Mesenteric fat pad (tissue), 1 donor: ENCODE results near the gene PDLIM5. TPM values are rescaled to one million over a fixed set of nuclear protein-coding genes. Genes with fewer than 3 reads are reported as not detected.

Experiments
- DNase-seq: peaks from one replicate; pipeline ENCODE4 v3.0.0-alpha.2; 2020; ENCODE audit warnings: low spot score
- total RNA-seq: library from RNA; stranded (reverse); fragmentation: NEBNext Ultra II Directional; extraction: Animal tissue kit (Norgen Biotek cat#: 25700); gene quantifications from one replicate; pipeline ENCODE4 v1.2.1, GENCODE V29; 2021
- donor health status: DM: yes; HTN: yes; CAD: no.

PDLIM5 gene
- total RNA-seq, 1 donor from 2014 or later, result 125 TPM

DNA sequence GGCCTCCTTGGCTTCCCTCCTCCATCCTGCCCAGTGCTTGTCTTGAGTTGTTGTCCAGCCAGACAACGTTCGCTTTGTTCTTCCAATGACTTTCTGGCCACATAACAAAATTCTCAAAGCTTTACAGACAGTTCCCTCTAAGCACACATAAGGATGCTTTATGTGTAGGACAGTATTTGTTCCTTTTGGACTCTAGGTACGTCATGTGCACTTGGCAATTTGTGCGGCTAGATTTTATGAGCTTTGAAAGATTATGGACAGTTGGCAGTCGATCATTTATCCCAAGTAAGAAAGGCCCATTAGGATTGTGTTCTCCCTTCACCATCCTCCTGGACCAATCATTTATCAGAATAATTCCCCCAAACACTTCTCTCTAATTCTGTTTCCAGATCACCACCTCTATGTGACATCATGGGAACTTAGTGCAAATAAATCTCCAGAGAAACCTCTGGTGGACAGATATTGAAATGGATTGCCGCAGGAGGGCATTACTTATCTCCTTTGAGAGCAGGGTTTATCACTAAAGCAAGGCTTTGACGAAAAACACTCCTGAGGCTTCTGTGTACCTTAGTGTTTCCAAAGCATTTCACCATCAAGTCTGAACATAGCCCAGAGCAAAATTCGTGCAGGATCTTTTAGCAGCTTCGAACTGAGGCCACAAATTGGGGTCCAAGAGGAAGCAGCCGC, 228.6 kb downstream of the PDLIM5 start:
- no peak for DNase-seq

DNA sequence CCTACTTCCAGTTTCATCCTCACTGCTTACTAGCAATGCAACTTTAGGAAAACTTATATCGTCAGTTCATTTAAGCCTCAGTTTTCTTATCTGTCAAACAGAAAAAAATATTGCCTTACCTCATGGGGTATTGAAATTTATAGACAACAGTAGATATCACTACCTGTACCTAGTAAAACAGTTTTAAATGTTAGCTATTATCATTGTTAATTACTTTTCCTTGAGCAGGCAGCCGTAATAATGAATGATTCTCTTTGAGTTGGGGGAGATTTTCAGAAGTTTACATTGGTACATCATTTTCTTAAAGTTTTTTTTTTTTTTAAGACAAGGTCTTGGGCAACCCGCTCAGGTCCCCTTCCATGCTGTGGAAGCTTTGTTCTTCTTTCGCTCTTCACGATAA, 234.3 kb downstream of the PDLIM5 start:
- no peak for DNase-seq

DNA sequence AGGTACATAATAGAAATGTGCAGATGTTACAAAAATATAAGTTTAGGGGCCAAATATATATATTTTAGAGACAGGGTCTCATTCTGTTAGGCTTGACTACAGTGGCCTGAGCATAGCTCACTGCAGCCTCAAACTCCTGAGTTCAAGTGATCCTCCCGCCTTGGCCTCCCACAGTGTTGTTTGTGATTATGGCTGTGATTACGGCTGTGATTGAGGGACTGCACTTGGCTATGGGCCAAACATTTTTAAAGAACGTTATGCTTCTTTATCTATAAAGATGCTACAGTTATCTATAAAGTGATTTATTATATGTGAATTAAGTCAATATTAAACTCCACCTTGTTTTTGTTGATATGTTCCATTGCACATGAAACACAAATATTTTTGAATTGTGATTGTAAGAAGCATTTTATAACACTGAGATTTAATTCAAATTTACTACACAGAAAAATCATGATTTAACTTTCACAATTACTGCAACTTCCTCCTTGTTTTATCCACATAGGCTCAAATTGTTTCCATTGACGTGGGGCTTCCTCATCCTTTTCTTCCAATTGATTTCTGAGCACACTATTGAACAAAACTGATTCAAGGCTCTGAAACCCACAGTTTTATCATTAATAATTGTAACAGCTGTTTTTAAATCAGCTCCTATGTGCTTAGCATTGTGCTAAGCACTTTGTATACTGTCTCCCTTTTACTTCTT, 237.6 kb downstream of the PDLIM5 start:
- no peak for DNase-seq

DNA sequence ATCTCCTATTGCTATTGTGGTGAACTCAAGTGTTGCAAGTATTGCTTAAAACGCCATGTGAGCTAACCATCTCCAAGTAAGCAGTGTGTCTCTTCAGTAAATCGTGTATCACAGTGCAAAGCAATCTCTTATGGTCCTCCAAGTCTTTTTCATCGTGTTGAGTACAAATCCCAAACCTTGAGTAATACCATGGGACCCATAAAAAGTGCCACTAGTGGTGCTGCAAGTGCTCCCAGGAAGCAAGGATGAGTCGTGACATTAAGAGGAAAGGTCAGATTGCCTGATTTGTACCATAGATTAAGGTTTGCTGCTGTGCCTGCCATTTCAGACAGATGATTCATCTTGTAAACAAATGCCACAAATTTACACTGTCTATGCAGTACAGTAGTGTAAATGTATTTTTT, 239.1 kb downstream of the PDLIM5 start:
- no peak for DNase-seq

DNA sequence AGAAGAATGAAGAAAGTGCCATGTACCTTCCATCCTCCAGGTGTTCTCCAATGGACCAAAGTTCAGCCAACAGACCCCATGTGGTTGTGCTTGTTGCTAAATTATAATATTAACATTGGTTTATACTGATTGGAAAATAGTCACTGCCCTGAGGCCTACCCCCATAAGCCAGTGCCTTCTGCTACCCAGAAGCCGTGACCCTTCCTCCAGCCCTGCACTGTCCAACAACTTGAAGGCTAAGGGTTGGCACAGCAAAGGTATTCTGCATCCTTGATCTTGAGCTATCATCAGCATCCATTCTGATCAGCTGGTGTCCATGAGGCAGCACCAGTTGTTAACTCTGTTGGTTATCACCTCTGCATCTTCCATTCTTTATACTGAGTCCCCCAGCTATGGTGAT, 239.8 kb downstream of the PDLIM5 start:
- DNase-seq, result no peak

DNA sequence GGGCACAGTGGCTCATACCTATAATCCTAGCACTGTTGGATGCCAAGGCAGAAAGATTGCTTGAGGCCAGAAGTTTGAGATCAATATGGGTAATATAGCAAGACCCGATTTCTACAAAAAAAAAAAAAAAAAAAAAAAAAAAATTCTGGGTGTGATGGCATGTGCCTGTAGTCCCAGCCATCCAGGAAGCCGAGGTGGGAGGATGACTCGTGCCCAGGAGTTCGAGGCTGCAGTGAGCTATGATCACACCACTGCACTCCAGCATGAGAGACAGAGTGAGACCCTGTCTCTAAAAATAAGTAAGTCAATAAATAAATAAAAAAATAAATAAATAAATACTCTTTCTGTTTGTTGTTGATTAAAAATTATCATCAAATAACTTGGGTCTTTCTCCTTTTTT, 243.6 kb downstream of the PDLIM5 start:
- DNase-seq, result no peak

DNA sequence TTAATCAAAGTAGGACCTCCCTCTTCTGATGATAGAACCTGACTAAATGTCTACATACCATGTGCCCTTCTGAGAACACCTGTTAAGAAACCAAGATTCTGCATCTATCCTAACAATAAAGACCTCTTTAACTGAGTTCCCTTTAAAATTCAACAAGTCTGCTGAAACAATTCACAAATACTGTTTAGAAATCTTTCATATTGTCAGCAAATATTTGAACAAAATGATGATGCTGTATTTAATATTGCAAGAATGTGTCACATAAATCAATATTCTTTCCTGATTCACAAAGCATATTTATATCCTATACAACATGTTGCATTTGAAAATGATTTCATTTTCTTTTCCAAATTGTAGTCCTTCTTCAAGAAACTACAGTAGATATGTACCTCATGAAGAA, 246.4 kb downstream of the PDLIM5 start:
- DNase-seq, result no peak

DNA sequence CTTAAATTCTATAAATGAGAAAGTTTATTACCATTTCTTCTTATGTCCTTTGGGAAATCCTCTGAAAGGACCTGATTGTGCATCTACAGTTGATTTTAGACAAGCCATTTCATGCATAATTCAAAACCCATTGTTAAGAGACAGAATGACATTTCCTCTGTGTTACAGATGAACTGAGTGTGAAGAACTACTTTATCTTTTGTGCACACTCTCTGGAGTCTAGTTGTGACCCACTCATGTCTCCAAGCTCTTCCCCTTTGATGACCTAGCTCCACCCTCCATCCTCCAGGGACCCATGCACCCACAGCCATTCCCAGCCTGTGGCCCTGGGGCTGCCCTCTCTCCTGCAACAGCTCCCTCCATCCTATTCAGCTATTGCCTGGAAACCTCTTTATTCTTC, 248.6 kb downstream of the PDLIM5 start:
- no peak for DNase-seq

DNA sequence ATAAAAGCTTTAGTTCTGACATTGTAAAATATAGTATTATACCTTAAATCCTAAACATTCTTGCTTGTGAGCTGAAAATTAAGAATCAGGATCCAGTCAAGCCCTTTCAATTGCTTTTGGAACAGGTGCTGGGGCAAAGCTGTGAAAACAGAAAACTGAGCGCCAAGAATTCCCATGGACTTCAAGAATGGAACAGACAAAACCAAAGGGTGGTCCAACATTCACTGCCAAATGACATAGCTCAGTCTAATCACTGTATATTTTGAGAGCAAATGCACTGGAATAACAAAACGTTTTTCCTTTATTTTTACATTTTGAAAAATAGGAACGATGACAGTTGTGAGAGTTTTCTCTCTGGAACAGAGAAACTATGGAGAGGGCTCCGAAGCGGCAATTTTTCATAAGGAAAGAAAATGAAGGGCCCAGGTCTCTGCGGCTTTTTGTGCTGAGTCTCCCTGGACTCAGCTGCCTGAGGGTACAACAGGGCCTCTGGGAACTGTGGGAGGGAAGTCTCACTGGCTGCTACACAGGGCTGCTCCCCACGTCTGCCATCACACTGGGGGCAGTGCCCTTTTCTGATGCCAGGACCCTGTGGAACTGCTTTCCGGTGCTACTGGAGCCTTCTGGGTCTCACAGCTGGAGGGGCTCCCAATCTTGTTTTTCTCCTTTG, 250.0 kb downstream of the PDLIM5 start:
- no peak for DNase-seq

DNA sequence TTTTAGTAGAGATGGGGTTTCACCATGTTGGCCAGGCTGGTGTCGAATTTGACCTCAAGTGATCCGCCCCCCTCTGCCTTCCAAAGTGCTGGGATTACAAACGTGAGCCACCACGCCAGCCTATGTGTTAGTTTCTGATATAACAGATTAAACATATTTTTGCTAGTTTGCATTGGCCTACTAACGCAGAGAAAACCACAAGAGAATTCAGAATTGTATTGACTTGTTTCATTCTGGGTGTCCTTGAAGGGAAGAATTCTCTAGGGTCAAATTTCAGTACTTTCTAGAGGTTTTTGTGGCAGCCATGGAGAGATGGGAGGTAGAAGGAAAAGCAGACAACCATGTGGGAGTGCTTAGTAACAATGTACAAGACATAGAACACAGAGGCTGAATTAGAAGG, 259.9 kb downstream of the PDLIM5 start:
- no peak for DNase-seq

DNA sequence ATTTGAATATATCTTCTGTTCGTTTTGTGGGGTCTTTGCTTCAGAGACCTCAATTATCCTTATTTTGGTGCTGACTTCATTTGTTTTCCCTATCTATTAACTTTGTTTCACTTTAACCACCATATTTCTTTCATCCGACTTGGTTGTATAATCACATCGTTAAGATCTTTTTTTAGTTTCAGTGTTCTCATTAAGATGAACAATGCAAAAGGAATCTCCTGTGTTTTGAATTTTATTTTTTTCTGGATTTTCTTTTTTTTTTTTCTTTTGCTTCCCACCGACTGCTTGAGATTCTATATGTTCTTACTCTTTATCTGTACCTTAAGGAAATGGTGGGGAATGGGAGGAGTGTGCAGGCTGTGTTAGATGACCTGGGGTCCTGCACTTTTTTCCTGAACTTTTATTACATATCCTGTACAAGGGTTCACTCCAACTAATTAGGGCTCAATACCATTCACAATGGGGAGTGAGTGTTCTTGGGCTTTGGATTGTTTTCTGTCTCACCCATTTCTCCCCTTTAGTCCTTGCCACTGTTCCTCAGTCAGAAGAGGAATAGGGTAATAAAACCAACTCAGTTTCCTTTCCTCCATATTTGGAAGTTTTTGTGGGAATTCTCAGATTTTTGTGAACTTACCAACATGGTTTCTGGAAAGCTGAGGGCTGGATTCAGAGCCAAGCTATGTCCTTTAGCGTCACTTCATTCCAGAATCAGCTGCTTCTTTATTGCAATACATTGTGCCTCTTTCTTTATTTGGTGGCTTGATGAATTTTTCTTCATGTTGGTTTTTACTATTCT, 262.8 kb downstream of the PDLIM5 start:
- no peak for DNase-seq

DNA sequence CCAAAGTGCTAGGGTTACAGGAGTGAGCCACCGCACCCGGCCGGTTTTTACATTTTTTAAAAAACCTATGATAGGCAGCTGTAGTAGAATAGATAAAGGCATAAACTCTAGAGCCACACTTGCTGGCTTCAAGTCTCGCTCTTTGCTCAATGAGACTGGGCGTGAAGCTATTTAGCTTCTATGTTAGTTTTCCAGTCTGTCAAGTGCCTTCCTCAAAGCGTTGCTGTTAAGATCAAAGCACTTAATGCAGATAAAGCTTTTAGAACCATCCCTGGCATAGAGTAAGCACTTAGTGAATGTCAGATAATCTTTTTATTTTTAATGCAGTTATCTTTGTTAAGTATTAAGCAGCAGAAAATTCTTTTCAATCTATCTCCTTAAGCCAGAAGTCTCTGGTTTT, 264.0 kb downstream of the PDLIM5 start:
- DNase-seq, result no peak

Other genes starting within 250 kb of the PDLIM5 start
- gene SMARCAD1, start 244.1 kb upstream of the PDLIM5 start, total RNA-seq, result 16.4 TPM
- gene HPGDS, start 109.1 kb upstream of the PDLIM5 start, total RNA-seq, result 4.1 TPM